NT2/D1 (cell line): ENCODE results near the gene ENDOD1.
"Not testable (repeated sequence)": the region's sequence is repeated elsewhere in the genome, so short reads cannot be mapped to it uniquely, and the experiment has no call there.

Experiments used
- DNase-seq: peaks from one replicate; pipeline ENCODE4 v3.0.0-alpha.2; 2011; ENCODE audit warnings: low read depth, low spot score
- H3K27me3 ChIP-seq: 2 replicates; pipeline ENCODE4 v1.6.0; 2011; ENCODE audit warnings: mild to moderate bottlenecking; ENCODE audit not compliant: insufficient read length, insufficient read depth
- H3K36me3 ChIP-seq: 2 replicates; pipeline ENCODE4 v1.6.1; 2011; ENCODE audit warnings: mild to moderate bottlenecking, low read length, mixed read lengths; ENCODE audit not compliant: insufficient read depth, insufficient read length
- H3K4me1 ChIP-seq: 2 replicates; pipeline ENCODE4 v1.5.1; 2011; ENCODE audit not compliant: insufficient read depth, insufficient read length
- H3K4me3 ChIP-seq: 2 replicates; pipeline ENCODE4 v1.5.1; 2011; ENCODE audit warnings: low read depth; ENCODE audit not compliant: insufficient read length
- H3K9ac ChIP-seq: 2 replicates; pipeline ENCODE4 v1.6.0; 2011; ENCODE audit warnings: low read depth; ENCODE audit not compliant: insufficient read length
- H3K9me3 ChIP-seq: 2 replicates; pipeline ENCODE4 v1.5.1; 2011; ENCODE audit warnings: mild to moderate bottlenecking, low read length; ENCODE audit not compliant: insufficient read depth
- SUZ12 ChIP-seq: IDR thresholded peaks from 2 replicates; pipeline ENCODE4 v1.6.1; 2011; ENCODE audit not compliant: insufficient read length, insufficient read depth; ENCODE audit errors: extremely low read depth
- YY1 ChIP-seq: IDR thresholded peaks from 2 replicates; pipeline ENCODE4 v1.6.1; 2011; ENCODE audit not compliant: insufficient read length, insufficient read depth
- ZNF274 ChIP-seq: IDR thresholded peaks from 2 replicates; pipeline ENCODE4 v1.6.1; 2011; ENCODE audit warnings: mild to moderate bottlenecking, low read depth, low read length

ENDOD1 gene

GRCh38 chr11:95103701-95104100, 14.1 kb downstream of the ENDOD1 start:
- no peaks in the 10 kb centered on the region for H3K4me1 ChIP-seq
- no peaks in the 10 kb centered on the region for H3K27me3 ChIP-seq
- no peak overlapping the region for H3K4me3 ChIP-seq
- no peak for DNase-seq
- H3K9ac ChIP-seq = no peak overlapping the region
- H3K9me3 ChIP-seq = no peaks in the 10 kb centered on the region
- no peaks in the 10 kb centered on the region for H3K36me3 ChIP-seq
- TF ChIP-seq YY1 = no peak
- TF ChIP-seq ZNF274 = no peak
- TF ChIP-seq SUZ12 = no peak

GRCh38 chr11:95104121-95104830, 14.6 kb downstream of the ENDOD1 start:
- no peaks in the 10 kb centered on the region for H3K36me3 ChIP-seq
- H3K4me3 ChIP-seq = no peak overlapping the region
- H3K27me3 ChIP-seq = no peaks in the 10 kb centered on the region
- no peak overlapping the region for H3K9ac ChIP-seq
- DNase-seq = no peak
- no peak for TF ChIP-seq YY1
- no peak for TF ChIP-seq SUZ12
- TF ChIP-seq ZNF274 = no peak
- no peaks in the 10 kb centered on the region for H3K9me3 ChIP-seq
- peaks cover under 1% of the 10 kb centered on the region for H3K4me1 ChIP-seq

DNA sequence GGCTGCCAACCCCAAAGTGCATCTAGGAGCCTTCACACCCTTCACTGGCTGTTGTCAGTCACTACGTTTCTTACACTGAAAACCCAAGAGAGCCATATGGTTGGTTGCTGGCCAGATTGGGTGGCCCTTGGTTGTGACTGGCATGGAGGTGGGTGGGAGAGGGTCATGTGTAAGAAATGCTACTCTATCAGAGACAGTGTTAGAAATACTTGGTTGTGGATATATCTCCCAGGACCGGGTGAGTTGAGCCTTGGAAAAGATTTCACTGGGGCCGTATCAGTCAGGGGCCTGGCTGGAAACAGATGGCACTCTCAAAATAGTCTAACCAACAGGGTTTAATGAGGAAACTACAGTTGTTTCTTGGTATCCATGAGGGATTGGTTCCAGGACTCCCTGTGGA, 15.2 kb downstream of the ENDOD1 start:
- H3K4me1 ChIP-seq = peaks cover 4% of the 10 kb centered on the region
- H3K4me3 ChIP-seq = no peak overlapping the region
- no peak overlapping the region for H3K9ac ChIP-seq
- TF ChIP-seq SUZ12 (no peak), YY1 (no peak), ZNF274 (no peak)
- no peaks in the 10 kb centered on the region for H3K36me3 ChIP-seq
- DNase-seq = no peak
- no peaks in the 10 kb centered on the region for H3K27me3 ChIP-seq
- no peaks in the 10 kb centered on the region for H3K9me3 ChIP-seq

- Histone ChIP-seq H3K9ac (peak overlapping the region; percentile 54), H3K4me3 (no peak overlapping the region), H3K27me3 (no peaks in the 10 kb centered on the region), H3K9me3 (no peaks in the 10 kb centered on the region), H3K4me1 (peaks cover 4% of the 10 kb centered on the region), H3K36me3 (no peaks in the 10 kb centered on the region)
- TF ChIP-seq SUZ12 (no peak), YY1 (no peak), ZNF274 (no peak)
- no peak for DNase-seq
Observed at GRCh38 chr11:95108159-95108611, 18.5 kb downstream of the ENDOD1 start.

- no peak overlapping the region for H3K9ac ChIP-seq
- DNase-seq = no peak
- no peaks in the 10 kb centered on the region for H3K27me3 ChIP-seq
- peaks cover 4% of the 10 kb centered on the region for H3K4me1 ChIP-seq
- no peak overlapping the region for H3K4me3 ChIP-seq
- TF ChIP-seq YY1 (no peak), ZNF274 (no peak), SUZ12 (no peak)
- H3K9me3 ChIP-seq = no peaks in the 10 kb centered on the region
- no peaks in the 10 kb centered on the region for H3K36me3 ChIP-seq
Observed at GRCh38 chr11:95108671-95109551, 19.3 kb downstream of the ENDOD1 start.

GRCh38 chr11:95111471-95111870, 21.8 kb downstream of the ENDOD1 start:
- H3K9ac ChIP-seq, H3K27me3 ChIP-seq, H3K4me3 ChIP-seq, DNase-seq, H3K9me3 ChIP-seq, H3K4me1 ChIP-seq, H3K36me3 ChIP-seq: not testable (repeated sequence)

DNA sequence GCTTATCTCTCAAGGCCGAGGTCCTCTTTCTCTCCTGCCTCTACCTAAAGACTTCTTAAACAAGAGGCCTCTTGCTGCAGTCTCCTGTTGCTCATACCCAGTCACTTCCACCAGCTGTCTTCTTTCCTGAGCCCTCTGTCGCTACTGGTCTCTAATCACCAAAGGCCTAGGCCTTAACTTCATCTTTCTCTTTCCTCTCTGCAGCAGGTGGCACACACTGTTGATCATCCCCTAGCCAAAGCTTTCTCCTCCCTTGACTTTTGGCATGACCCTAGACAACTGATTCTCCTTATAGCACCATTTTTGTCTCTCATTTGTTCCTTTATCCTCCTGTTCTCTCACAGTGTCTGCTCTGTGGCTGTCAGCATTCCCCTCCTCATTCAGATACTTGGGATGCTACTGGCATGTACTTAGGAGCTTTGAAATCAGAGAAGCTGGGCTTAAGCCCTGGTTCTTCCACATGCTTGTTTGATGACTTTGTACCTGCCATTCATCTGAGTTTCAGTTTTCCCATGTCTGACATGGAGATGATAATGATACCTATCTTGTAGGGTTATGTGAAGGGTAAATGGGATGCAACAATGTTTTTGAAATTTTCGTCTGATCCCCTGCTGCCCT, 22.4 kb downstream of the ENDOD1 start:
- H3K36me3 ChIP-seq = no peaks in the 10 kb centered on the region
- DNase-seq = no peak
- no peaks in the 10 kb centered on the region for H3K9me3 ChIP-seq
- no peak overlapping the region for H3K4me3 ChIP-seq
- H3K27me3 ChIP-seq = no peaks in the 10 kb centered on the region
- TF ChIP-seq YY1 (no peak), SUZ12 (no peak), ZNF274 (no peak)
- no peak overlapping the region for H3K9ac ChIP-seq
- H3K4me1 ChIP-seq = peaks cover 4% of the 10 kb centered on the region
